ENCODE data around the gene KREMEN1. TPM values are rescaled to one million over a fixed set of nuclear protein-coding genes. Genes with fewer than 3 reads are reported as not detected.

KREMEN1 gene
- total and polyA plus RNA-seq, 4 donors, result 1.2 to 22.6 (median 3.8) TPM

DNA sequence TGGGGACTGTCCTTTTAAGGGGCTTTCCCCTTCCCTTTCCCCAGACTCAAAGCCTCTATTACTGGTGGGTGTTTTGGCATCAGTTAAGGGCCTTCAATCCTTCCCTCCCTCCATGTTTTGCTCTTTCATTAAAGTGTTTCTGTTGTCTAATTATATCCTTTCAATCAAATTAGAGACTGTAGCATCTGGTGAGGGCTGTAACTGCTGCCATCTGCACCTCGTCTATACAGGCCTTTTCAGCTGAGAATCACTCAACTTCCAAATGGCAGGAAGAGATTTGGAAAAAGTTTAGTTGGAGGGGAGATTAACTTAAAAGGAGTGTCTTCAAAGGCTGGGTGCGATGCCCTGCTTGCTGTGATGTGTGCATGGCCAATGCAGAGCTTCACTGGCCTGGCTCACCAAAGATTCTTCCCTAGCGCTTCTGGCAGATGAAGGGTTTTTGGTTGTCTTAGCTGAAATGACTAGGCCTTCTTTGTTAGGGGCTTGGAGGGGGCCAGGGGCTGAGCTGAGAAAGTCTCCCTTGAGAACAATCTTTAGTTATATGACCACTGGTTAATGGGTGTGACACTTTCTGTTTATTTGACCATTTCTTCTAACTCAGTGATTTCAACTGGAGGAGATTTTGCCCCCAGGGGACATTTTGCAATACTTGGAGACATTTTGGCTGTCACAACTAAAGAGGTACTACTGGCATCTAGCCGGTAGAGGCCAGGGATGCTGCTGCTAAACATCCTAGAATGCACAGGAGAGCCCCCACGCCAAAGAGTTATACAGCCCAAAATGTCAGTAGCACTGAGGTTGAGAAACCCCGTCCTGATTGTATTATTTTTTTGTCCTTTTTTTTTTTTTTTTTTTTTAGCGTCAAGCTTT is 7.5 kb downstream of the KREMEN1 start:
- Histone ChIP-seq H3K9me3 (ENCODE audit: control insufficient read depth in 4 of 4, low read length in 3 of 4) (no peaks in the 10 kb centered on the region), H3K4me1 (ENCODE audit: control insufficient read depth in 4 of 4, insufficient read depth in 4 of 4, low read length in 3 of 4) (peaks cover 2 to 28% (median 20%) of the 10 kb centered on the region in 4 donors), H3K9ac (ENCODE audit: low read depth in 1 of 2, low read length in 2 of 2) (no peak overlapping the region), H3K4me3 (ENCODE audit: low read depth in 1 of 3, low read length in 3 of 3) (no peak overlapping the region), H3K27me3 (ENCODE audit: control insufficient read depth in 4 of 4, insufficient read depth in 4 of 4, low read length in 3 of 4) (no peaks in the 10 kb centered on the region), H3K27ac (ENCODE audit: low read depth in 1 of 2, low read length in 2 of 2) (no peak overlapping the region), H3K36me3 (ENCODE audit: control insufficient read depth in 4 of 4, insufficient read depth in 3 of 4, low read depth in 1 of 4, low read length in 3 of 4) (no peaks in the 10 kb centered on the region)
- 82% methylated on average over 7 of the region's 7 CpGs for WGBS
- TF ChIP-seq TAF1 (conservative IDR thresholded peaks at IDR 0.05) (no peak), YY1 (IDR thresholded peaks at IDR 0.05) (no peak), HNF4G (IDR thresholded peaks at IDR 0.05) (no peak), HNF4A (conservative IDR thresholded peaks at IDR 0.05) (peak in 1 of 2 donors; percentile 25), RAD21 (IDR thresholded peaks at IDR 0.05) (peak in 1 of 2 donors; percentile 10)
- no peak for DNase-seq (ENCODE audit: low spot score)

DNA sequence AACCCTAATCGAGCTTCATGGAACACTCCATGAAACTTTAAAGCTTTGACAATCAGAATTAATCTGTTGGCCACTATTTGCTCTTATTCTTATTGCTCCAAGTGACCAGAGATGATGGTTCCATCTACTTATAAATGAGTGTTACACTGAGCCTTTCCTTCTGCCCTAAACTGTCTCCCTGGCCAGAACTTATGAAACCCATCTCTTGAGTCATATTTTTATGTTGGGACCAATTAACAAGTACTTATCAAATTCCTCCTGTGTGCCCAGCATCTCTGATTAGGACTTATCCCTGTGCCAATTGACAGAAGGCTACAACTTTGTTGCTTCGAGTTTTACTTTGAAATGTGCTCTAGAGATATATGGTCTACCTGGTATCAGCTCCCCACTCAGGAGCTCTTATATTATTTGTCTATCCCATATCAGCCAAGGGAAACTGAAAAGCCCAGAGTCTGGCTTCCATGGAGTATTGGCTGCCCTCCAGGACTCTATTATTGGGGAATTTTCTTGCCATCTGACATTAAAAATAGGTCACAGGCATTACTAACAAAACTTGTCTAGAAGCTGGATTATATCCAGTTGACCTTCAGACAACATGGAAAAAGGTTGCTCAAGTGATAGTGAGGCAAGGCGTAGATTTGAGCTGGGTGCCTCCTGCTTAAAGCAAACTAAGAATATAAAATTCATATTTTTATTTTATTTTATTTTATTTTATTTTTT is 8.8 kb downstream of the KREMEN1 start:
- peak overlapping the region; percentile 58 to 66 for H3K27ac ChIP-seq (ENCODE audit: low read depth in 1 of 2, low read length in 2 of 2)
- no peaks in the 10 kb centered on the region for H3K9me3 ChIP-seq (ENCODE audit: control insufficient read depth in 4 of 4, low read length in 3 of 4)
- H3K4me3 ChIP-seq (ENCODE audit: low read depth in 1 of 3, low read length in 3 of 3), result no peak overlapping the region
- DNase-seq (ENCODE audit: low spot score), result no peak
- peaks cover 2 to 28% (median 20%) of the 10 kb centered on the region in 4 donors for H3K4me1 ChIP-seq (ENCODE audit: control insufficient read depth in 4 of 4, insufficient read depth in 4 of 4, low read length in 3 of 4)
- no peaks in the 10 kb centered on the region for H3K27me3 ChIP-seq (ENCODE audit: control insufficient read depth in 4 of 4, insufficient read depth in 4 of 4, low read length in 3 of 4)
- no peak overlapping the region for H3K9ac ChIP-seq (ENCODE audit: low read depth in 1 of 2, low read length in 2 of 2)
- WGBS, result 86% methylated on average over 3 of the region's 3 CpGs
- TF ChIP-seq JUND (IDR thresholded peaks at IDR 0.05) (no peak), FOXA2 (IDR thresholded peaks at IDR 0.05) (no peak), RXRA (IDR thresholded peaks at IDR 0.05) (peak in 1 of 2 donors; percentile 52), GABPA (IDR thresholded peaks at IDR 0.05 in 1 of 2, conservative IDR thresholded peaks at IDR 0.05 in 1 of 2) (no peak), HNF4G (IDR thresholded peaks at IDR 0.05) (no peak), YY1 (IDR thresholded peaks at IDR 0.05) (no peak), TAF1 (conservative IDR thresholded peaks at IDR 0.05) (no peak), HNF4A (conservative IDR thresholded peaks at IDR 0.05) (peak in 1 of 2 donors; percentile 65), FOXA1 (IDR thresholded peaks at IDR 0.05) (no peak), SP1 (IDR thresholded peaks at IDR 0.05) (peak; percentile 39), NR2F2 (IDR thresholded peaks at IDR 0.05) (peak; percentile 35), EGR1 (IDR thresholded peaks at IDR 0.05; ENCODE audit: low read depth in 2 of 2) (no peak), RAD21 (IDR thresholded peaks at IDR 0.05) (peak in 1 of 2 donors; percentile 30)
- TF ChIP-seq, protein P1, sequence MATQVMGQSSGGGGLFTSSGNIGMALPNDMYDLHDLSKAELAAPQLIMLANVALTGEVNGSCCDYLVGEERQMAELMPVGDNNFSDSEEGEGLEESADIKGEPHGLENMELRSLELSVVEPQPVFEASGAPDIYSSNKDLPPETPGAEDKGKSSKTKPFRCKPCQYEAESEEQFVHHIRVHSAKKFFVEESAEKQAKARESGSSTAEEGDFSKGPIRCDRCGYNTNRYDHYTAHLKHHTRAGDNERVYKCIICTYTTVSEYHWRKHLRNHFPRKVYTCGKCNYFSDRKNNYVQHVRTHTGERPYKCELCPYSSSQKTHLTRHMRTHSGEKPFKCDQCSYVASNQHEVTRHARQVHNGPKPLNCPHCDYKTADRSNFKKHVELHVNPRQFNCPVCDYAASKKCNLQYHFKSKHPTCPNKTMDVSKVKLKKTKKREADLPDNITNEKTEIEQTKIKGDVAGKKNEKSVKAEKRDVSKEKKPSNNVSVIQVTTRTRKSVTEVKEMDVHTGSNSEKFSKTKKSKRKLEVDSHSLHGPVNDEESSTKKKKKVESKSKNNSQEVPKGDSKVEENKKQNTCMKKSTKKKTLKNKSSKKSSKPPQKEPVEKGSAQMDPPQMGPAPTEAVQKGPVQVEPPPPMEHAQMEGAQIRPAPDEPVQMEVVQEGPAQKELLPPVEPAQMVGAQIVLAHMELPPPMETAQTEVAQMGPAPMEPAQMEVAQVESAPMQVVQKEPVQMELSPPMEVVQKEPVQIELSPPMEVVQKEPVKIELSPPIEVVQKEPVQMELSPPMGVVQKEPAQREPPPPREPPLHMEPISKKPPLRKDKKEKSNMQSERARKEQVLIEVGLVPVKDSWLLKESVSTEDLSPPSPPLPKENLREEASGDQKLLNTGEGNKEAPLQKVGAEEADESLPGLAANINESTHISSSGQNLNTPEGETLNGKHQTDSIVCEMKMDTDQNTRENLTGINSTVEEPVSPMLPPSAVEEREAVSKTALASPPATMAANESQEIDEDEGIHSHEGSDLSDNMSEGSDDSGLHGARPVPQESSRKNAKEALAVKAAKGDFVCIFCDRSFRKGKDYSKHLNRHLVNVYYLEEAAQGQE (IDR thresholded peaks at IDR 0.05), result no peak
- TF ChIP-seq, protein P2, sequence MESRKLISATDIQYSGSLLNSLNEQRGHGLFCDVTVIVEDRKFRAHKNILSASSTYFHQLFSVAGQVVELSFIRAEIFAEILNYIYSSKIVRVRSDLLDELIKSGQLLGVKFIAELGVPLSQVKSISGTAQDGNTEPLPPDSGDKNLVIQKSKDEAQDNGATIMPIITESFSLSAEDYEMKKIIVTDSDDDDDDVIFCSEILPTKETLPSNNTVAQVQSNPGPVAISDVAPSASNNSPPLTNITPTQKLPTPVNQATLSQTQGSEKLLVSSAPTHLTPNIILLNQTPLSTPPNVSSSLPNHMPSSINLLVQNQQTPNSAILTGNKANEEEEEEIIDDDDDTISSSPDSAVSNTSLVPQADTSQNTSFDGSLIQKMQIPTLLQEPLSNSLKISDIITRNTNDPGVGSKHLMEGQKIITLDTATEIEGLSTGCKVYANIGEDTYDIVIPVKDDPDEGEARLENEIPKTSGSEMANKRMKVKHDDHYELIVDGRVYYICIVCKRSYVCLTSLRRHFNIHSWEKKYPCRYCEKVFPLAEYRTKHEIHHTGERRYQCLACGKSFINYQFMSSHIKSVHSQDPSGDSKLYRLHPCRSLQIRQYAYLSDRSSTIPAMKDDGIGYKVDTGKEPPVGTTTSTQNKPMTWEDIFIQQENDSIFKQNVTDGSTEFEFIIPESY (IDR thresholded peaks at IDR 0.05), result no peak
- TF ChIP-seq, protein P3, sequence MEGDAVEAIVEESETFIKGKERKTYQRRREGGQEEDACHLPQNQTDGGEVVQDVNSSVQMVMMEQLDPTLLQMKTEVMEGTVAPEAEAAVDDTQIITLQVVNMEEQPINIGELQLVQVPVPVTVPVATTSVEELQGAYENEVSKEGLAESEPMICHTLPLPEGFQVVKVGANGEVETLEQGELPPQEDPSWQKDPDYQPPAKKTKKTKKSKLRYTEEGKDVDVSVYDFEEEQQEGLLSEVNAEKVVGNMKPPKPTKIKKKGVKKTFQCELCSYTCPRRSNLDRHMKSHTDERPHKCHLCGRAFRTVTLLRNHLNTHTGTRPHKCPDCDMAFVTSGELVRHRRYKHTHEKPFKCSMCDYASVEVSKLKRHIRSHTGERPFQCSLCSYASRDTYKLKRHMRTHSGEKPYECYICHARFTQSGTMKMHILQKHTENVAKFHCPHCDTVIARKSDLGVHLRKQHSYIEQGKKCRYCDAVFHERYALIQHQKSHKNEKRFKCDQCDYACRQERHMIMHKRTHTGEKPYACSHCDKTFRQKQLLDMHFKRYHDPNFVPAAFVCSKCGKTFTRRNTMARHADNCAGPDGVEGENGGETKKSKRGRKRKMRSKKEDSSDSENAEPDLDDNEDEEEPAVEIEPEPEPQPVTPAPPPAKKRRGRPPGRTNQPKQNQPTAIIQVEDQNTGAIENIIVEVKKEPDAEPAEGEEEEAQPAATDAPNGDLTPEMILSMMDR (IDR thresholded peaks at IDR 0.05; ENCODE audit: low read depth, low read length, missing input control), result no peak
- TF ChIP-seq, protein P4, sequence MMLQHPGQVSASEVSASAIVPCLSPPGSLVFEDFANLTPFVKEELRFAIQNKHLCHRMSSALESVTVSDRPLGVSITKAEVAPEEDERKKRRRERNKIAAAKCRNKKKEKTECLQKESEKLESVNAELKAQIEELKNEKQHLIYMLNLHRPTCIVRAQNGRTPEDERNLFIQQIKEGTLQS (IDR thresholded peaks at IDR 0.05), result peak; percentile 35
- TF ChIP-seq, protein P5, sequence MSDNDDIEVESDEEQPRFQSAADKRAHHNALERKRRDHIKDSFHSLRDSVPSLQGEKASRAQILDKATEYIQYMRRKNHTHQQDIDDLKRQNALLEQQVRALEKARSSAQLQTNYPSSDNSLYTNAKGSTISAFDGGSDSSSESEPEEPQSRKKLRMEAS (IDR thresholded peaks at IDR 0.05), result no peak
- H3K36me3 ChIP-seq (ENCODE audit: control insufficient read depth in 4 of 4, insufficient read depth in 3 of 4, low read depth in 1 of 4, low read length in 3 of 4), result no peaks in the 10 kb centered on the region

Measured in liver (tissue), 9 donors.